VCaP (cell line): ENCODE results near the gene ATRAID.

Experiments used
- H3K27ac ChIP-seq: fragments of 450-650 bp; 2 replicates; pipeline ENCODE4 v1.5.1; 2017
- TF ChIP-seq, protein P1 (sequence below): fragments of 450-650 bp; conservative IDR thresholded peaks from 2 replicates; pipeline ENCODE4 v1.5.1; 2017; ENCODE audit warnings: mild to moderate bottlenecking, moderate library complexity

ATRAID gene

DNA sequence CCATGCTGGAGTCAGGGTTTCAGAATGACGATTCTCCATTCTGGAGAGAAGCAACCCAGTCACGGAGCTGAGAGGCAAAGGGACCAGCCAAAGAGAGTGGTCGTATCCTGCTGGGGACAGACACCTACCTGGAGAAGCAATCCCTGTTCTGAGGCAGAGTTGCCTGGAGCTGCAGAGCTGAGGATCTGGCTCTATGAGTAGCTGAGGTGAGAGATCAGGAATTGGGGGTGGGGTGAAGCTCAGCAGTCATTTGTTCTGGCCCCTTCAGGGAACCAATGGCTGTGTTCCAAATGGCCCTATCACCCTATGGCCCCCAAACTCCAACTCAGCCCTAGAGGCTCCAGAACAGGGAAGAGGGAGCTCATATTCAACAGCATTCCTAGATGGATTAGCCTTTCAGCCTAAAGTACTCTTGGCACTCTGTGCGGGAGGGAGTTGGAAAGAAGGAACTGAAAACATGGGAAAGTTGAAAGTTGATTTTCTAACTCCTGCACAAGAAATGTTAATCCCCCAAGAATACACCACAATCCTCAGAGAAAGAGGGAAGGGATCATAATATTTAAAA is 3.3 kb upstream of the ATRAID start:
- TF ChIP-seq, protein P1, sequence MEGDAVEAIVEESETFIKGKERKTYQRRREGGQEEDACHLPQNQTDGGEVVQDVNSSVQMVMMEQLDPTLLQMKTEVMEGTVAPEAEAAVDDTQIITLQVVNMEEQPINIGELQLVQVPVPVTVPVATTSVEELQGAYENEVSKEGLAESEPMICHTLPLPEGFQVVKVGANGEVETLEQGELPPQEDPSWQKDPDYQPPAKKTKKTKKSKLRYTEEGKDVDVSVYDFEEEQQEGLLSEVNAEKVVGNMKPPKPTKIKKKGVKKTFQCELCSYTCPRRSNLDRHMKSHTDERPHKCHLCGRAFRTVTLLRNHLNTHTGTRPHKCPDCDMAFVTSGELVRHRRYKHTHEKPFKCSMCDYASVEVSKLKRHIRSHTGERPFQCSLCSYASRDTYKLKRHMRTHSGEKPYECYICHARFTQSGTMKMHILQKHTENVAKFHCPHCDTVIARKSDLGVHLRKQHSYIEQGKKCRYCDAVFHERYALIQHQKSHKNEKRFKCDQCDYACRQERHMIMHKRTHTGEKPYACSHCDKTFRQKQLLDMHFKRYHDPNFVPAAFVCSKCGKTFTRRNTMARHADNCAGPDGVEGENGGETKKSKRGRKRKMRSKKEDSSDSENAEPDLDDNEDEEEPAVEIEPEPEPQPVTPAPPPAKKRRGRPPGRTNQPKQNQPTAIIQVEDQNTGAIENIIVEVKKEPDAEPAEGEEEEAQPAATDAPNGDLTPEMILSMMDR: no peak
- peak overlapping the region; percentile 96; the same call in 1 of the 2 replicates for H3K27ac ChIP-seq

DNA sequence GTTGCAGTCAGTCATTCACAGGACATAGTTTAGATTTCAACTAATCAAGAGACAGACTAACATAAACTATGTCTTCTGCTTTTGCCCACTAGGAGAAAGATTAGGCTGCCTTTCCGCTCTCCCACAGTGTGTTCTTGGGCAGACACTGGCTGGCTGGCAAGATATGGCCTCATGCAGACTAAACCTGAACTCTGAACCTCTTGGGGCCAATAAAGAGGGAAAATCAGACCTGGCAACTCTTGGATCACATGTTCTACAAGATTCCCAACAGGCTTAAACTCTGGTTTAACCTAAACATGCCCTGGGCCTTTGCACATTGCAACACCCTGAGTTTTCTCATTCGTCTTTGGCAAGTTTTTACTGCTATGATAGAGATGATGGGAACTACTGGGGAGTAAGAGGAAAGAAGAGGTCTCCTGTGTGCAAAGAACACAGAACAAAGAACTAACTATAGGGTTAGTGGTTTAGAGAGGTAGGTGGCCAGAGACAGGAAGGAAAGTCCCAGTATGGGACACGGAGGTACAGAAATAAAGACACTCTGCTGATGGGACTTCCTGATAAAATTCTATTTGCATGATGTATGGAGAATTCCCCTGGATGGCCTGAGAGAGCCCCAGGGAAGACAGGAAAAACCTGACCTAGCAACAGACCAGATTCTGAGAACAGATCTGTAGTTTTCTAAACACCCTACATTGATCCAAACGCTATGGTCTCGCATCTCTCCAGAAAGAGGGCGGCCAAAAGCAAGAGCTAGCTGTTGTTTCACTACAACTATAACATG is 2.0 kb upstream of the ATRAID start:
- H3K27ac ChIP-seq: peak overlapping the region; percentile 96
- TF ChIP-seq, protein P1: no peak

DNA sequence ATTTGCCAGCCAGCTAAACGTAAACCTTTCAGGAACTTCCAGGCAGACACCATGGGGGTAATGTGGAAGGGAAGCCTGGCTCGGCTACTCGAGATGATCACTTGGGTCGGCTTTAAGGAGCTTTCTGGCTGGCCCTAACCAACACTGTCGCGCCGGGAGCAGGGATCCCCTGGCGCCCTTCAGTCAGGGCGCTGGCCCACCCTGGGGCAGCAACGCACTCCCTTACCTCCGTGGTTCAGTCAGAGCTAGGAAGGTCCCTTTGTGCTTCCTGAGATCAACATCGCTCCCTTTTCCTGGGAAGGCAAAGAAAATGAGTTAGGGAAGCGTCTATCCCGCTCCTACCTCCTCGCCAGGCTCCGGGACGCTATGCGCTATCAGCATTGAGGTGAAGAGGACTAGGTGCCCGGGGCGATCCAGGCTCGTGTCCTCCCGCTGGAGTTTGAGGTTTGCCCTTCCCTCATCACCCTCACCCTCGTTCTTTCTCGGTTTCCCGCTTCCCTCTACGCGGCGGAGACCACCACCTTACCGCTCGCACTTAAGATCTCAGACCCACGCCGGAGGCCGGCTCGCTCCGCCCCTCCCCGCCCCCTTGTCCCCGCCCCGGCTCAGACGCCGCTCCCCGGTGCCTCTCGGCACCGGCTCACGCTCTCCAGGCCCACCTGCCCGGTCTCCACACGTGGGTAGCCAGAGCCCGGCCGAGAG is 449 bp upstream of the ATRAID start:
- peak overlapping the region; percentile 96 for H3K27ac ChIP-seq
- TF ChIP-seq, protein P1: no peak

DNA sequence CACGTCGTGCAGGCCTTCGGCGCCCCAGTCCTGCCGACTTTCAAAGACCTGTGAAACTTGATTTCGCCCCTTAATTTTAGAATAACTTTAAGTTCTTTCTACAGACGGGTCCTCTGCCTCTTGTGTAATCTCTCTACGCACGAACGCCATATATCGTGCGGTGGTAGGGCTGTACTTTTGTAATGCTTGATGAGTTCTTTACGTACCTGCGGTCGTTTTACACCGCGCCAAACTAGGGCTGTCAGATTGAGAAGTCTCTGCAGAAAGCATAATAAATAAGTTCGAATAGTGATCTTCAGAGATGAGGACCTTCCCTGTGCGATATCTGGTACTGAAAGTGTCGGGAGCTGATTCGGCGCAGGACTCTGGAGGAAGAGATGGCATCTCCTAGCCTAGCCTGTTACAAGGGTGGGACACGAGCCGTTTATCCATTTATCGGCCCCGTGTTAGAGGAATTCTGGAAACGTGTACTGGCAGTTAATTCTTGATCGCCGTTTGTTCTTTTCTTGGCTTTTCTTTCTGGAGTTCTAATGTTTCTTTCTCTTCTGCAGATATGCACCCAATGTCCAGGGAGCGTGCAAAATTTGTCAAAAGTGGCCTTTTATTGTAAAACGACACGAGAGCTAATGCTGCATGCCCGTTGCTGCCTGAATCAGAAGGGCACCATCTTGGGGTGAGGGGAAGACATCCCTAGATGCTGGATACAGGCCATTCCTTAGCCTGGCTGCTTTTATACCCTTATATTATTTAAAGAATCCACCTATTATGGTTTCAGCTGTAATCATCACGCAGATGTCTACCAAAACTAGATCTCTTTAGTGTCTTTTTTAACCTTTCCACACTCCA is 1.0 kb downstream of the ATRAID start:
- TF ChIP-seq, protein P1: no peak
- H3K27ac ChIP-seq: peak overlapping the region; percentile 96

DNA sequence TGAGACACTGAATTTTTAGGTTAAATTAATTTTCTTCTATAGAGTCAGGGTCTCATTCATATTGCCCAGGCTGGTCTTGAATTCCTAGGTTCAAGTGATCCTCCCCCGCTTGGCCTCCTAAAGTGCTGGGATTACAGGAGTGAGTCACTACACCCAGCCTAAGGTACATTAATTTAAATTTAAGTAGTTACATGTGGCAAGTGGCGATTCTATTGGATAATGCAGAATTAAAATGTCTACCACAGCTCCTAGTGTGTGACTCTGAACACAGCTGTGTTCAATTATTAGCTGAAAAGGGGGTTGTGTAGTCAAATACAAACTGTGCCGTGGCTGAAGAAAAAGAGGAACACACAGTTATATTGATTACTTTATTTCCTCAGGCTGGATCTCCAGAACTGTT is 3.1 kb downstream of the ATRAID start:
- no peak overlapping the region for H3K27ac ChIP-seq

DNA sequence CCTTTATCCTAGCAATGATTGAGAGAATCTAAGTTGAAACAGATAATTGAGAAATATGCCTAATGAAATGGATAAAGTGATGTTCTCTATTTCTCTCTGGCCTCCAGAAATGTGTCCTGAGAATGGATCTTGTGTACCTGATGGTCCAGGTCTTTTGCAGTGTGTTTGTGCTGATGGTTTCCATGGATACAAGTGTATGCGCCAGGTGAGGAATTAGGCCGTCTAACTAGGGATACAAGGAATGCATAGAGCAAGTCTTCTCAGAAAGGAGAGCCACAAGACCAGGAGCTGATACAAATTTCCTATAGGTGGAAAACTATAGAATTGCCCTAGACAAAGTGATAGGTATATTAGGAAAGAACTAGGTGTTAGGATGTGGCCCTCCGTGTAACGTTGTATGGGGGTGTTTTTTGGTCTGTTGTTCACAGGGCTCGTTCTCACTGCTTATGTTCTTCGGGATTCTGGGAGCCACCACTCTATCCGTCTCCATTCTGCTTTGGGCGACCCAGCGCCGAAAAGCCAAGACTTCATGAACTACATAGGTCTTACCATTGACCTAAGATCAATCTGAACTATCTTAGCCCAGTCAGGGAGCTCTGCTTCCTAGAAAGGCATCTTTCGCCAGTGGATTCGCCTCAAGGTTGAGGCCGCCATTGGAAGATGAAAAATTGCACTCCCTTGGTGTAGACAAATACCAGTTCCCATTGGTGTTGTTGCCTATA is 4.7 kb downstream of the ATRAID start:
- TF ChIP-seq, protein P1: no peak
- H3K27ac ChIP-seq: peak overlapping the region; percentile 85

More for the DNA sequence above, 3.1 kb downstream of the ATRAID start:
- TF ChIP-seq, protein P1: no peak
